H1 (cell line): Measurements from ENCODE around the gene FAM219A. TPM values are rescaled to one million over a fixed set of nuclear protein-coding genes. Genes with fewer than 3 reads are reported as not detected.
A peak's percentile ranks its signal among the peaks of the same experiment; 100 is the strongest.

Source experiments
- BCL11A ChIP-seq, 2 experiments: IDR thresholded peaks; one replicate each; pipeline ENCODE4 v1.6.1; 2011; ENCODE audit warnings: low read depth in 2 of 2, low read length in 2 of 2, mild to moderate bottlenecking in 2 of 2
- CBX5 ChIP-seq: fragments of 300-800, 300-1000 bp; sonication (generic); IDR thresholded peaks from 2 replicates; pipeline ENCODE4 v1.7.1; 2016; ENCODE audit warnings: antibody characterized with exemption, low read length, low read depth
- CBX8 ChIP-seq: fragments of 300-800, 300-1000 bp; sonication (generic); IDR thresholded peaks from 2 replicates; pipeline ENCODE4 v1.7.1; 2016; ENCODE audit warnings: low read depth, low read length, borderline replicate concordance
- HDAC6 ChIP-seq: IDR thresholded peaks from one replicate; pipeline ENCODE4 v1.7.1; 2012; ENCODE audit warnings: low read depth, mild to moderate bottlenecking, inconsistent platforms, low read length, moderate library complexity
- KDM1A ChIP-seq: fragments of 200-600, 300-600 bp; sonication (generic); IDR thresholded peaks from 2 replicates; pipeline ENCODE4 v1.7.1; 2016; ENCODE audit warnings: mild to moderate bottlenecking, low read length, borderline replicate concordance
- RFX5 ChIP-seq: IDR thresholded peaks from 2 replicates; pipeline ENCODE4 v1.6.1; 2011; ENCODE audit warnings: low read depth, low read length, improper control_type of control experiment, borderline replicate concordance
- RNF2 ChIP-seq: fragments of 200-900, 300-1000 bp; sonication (generic); IDR thresholded peaks from 2 replicates; pipeline ENCODE4 v1.7.1; 2016; ENCODE audit warnings: borderline replicate concordance, low read depth, mild to moderate bottlenecking, antibody characterized with exemption, low read length; ENCODE audit not compliant: poor library complexity, severe bottlenecking; ENCODE audit errors: missing control alignments
- SIX5 ChIP-seq: IDR thresholded peaks from 2 replicates; pipeline ENCODE4 v1.6.1; 2011; ENCODE audit warnings: mild to moderate bottlenecking, low read depth, low read length
- SP4 ChIP-seq: IDR thresholded peaks from 2 replicates; pipeline ENCODE4 v1.6.1; 2012; ENCODE audit warnings: low read length, inconsistent platforms
- SUZ12 ChIP-seq: fragments of 200-600 bp; sonication (generic); IDR thresholded peaks from 2 replicates; pipeline ENCODE4 v1.6.1; 2012; ENCODE audit warnings: mild to moderate bottlenecking, inconsistent platforms, low read length, moderate library complexity, mixed read lengths
- TBP ChIP-seq: IDR thresholded peaks from 2 replicates; pipeline ENCODE4 v1.6.1; 2011; ENCODE audit warnings: low read depth, low read length, improper control_type of control experiment
- TEAD4 ChIP-seq: IDR thresholded peaks from 2 replicates; pipeline ENCODE4 v1.6.1; 2012; ENCODE audit warnings: low read depth, low read length, inconsistent platforms, mixed read lengths
- polyA plus RNA-seq, 7 experiments: library from polyadenylated mRNA; depleted of rRNA in 3 of 7; stranded (reverse) in 5 of 7; unstranded in 2 of 7; fragments of >200 nt in 5 of 7; fragments of 200-250 nt in 2 of 7; gene quantifications; 1 replicate in 5 of 7; 2 replicates in 1 of 7; 4 replicates in 1 of 7; pipeline versions ENCODE4 v1.2.1 to v1.2.3, GENCODE V29; 2011 to 2013; ENCODE audit warnings: missing spikeins in 2 of 7, mixed read lengths in 2 of 7
- total RNA-seq: library from RNA; stranded (reverse); fragmentation: NEBNext Ultra II Directional; extraction: Animal tissue kit (Norgen Biotek cat#: 25700); gene quantifications from 2 replicates; pipeline ENCODE4 v1.2.1, GENCODE V29; 2021
- TF ChIP-seq, protein P1 (sequence below), 3 experiments: IDR thresholded peaks; 1 replicate in 2 of 3; 2 replicates in 1 of 3; pipeline versions ENCODE4 v1.5.1 to v1.6.1; 2011; ENCODE audit warnings: low read length in 3 of 3, mild to moderate bottlenecking in 3 of 3, inconsistent platforms in 2 of 3, low read depth in 1 of 3, moderate library complexity in 1 of 3; ENCODE audit not compliant: insufficient read depth in 1 of 3; ENCODE audit errors: control extremely low read depth in 1 of 3
- TF ChIP-seq, protein P2 (sequence below): IDR thresholded peaks from 2 replicates; pipeline ENCODE4 v1.6.1; 2012; ENCODE audit warnings: inconsistent platforms
- TF ChIP-seq, protein P3 (sequence below): IDR thresholded peaks from 2 replicates; pipeline ENCODE4 v1.6.1; 2011; ENCODE audit warnings: low read length, improper control_type of control experiment

Gene FAM219A
- total and polyA plus RNA-seq, 2 of the 8 experiments (the other 6 are each of a cell fraction or from before 2014, with no cell fraction given): 7.7 to 10.4 TPM

GRCh38 chr9:34375901-34376595 is 82.3 kb downstream of the FAM219A start (continued):
- TF ChIP-seq BCL11A (IDR thresholded peaks at IDR 0.05; ENCODE audit: low read depth in 2 of 2, low read length in 2 of 2) (no peak), KDM1A (no peak), TBP (no peak), RFX5 (no peak), HDAC6 (no peak), CBX5 (no peak), SIX5 (no peak), CBX8 (no peak), RNF2 (no peak), SP4 (no peak), TEAD4 (no peak), SUZ12 (no peak)
- TF ChIP-seq, protein P1, sequence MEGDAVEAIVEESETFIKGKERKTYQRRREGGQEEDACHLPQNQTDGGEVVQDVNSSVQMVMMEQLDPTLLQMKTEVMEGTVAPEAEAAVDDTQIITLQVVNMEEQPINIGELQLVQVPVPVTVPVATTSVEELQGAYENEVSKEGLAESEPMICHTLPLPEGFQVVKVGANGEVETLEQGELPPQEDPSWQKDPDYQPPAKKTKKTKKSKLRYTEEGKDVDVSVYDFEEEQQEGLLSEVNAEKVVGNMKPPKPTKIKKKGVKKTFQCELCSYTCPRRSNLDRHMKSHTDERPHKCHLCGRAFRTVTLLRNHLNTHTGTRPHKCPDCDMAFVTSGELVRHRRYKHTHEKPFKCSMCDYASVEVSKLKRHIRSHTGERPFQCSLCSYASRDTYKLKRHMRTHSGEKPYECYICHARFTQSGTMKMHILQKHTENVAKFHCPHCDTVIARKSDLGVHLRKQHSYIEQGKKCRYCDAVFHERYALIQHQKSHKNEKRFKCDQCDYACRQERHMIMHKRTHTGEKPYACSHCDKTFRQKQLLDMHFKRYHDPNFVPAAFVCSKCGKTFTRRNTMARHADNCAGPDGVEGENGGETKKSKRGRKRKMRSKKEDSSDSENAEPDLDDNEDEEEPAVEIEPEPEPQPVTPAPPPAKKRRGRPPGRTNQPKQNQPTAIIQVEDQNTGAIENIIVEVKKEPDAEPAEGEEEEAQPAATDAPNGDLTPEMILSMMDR (IDR thresholded peaks at IDR 0.05; ENCODE audit: control extremely low read depth in 1 of 3, insufficient read depth in 1 of 3, low read depth in 1 of 3, low read length in 3 of 3): peak in 2 of 3 experiments; percentile 38 to 44; a peak in 3 of 4 replicates
- TF ChIP-seq, protein P2, sequence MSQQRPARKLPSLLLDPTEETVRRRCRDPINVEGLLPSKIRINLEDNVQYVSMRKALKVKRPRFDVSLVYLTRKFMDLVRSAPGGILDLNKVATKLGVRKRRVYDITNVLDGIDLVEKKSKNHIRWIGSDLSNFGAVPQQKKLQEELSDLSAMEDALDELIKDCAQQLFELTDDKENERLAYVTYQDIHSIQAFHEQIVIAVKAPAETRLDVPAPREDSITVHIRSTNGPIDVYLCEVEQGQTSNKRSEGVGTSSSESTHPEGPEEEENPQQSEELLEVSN: no peak
- TF ChIP-seq, protein P3, sequence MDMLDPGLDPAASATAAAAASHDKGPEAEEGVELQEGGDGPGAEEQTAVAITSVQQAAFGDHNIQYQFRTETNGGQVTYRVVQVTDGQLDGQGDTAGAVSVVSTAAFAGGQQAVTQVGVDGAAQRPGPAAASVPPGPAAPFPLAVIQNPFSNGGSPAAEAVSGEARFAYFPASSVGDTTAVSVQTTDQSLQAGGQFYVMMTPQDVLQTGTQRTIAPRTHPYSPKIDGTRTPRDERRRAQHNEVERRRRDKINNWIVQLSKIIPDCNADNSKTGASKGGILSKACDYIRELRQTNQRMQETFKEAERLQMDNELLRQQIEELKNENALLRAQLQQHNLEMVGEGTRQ: no peak
